ENCODE results near the gene ARL5A.
"Not testable (repeated sequence)": the region's sequence is repeated elsewhere in the genome, so short reads cannot be mapped to it uniquely, and the experiment has no call there.

ARL5A gene

GRCh38 chr2:151828143-151828889, at the start of gene ARL5A:
ARL5A (minus strand) TSS chr2:151828421; CDS start chr2:151828176, 245 bp downstream.
- Histone ChIP-seq H3K4me1 (ENCODE audit: insufficient read depth, low read length) (peaks cover 28% of the 10 kb centered on the region), H3K27me3 (ENCODE audit: control insufficient read depth in 1 of 2, insufficient read depth in 2 of 2, low read length in 2 of 2) (no peaks in the 10 kb centered on the region), H3K9me3 (ENCODE audit: low read length) (no peaks in the 10 kb centered on the region), H3K36me3 (ENCODE audit: insufficient read depth, low read length) (no peaks in the 10 kb centered on the region), H3K27ac (ENCODE audit: low read depth, low read length) (peak within 1 kb of the TSS; percentile 79), H3K9ac (ENCODE audit: low read length) (peak within 1 kb of the TSS; percentile 86), H3K4me3 (ENCODE audit: low read depth in 1 of 2, low read length in 2 of 2) (peak within 1 kb of the TSS; percentile 87 to 97)

- H3K9ac ChIP-seq (ENCODE audit: low read length); H3K9me3 ChIP-seq (ENCODE audit: low read length); H3K27me3 ChIP-seq (ENCODE audit: control insufficient read depth in 1 of 2, insufficient read depth in 2 of 2, low read length in 2 of 2); H3K27ac ChIP-seq (ENCODE audit: low read depth, low read length); H3K4me1 ChIP-seq (ENCODE audit: insufficient read depth, low read length); H3K36me3 ChIP-seq (ENCODE audit: insufficient read depth, low read length); H3K4me3 ChIP-seq (ENCODE audit: low read depth in 1 of 2, low read length in 2 of 2): not testable (repeated sequence)
Measured at GRCh38 chr2:151875631-151876030, 47.4 kb upstream of the ARL5A start.

GRCh38 chr2:151872463-151872862, 44.2 kb upstream of the ARL5A start:
- no peak overlapping the region for H3K27ac ChIP-seq (ENCODE audit: low read depth, low read length)
- H3K9ac ChIP-seq (ENCODE audit: low read length) = no peak overlapping the region
- H3K36me3 ChIP-seq (ENCODE audit: insufficient read depth, low read length) = no peaks in the 10 kb centered on the region
- no peaks in the 10 kb centered on the region for H3K27me3 ChIP-seq (ENCODE audit: control insufficient read depth in 1 of 2, insufficient read depth in 2 of 2, low read length in 2 of 2)
- no peaks in the 10 kb centered on the region for H3K4me1 ChIP-seq (ENCODE audit: insufficient read depth, low read length)
- H3K9me3 ChIP-seq (ENCODE audit: low read length) = no peaks in the 10 kb centered on the region
- no peak overlapping the region for H3K4me3 ChIP-seq (ENCODE audit: low read depth in 1 of 2, low read length in 2 of 2)

- Histone ChIP-seq H3K4me3 (ENCODE audit: low read depth in 1 of 2, low read length in 2 of 2) (no peak overlapping the region), H3K36me3 (ENCODE audit: insufficient read depth, low read length) (no peaks in the 10 kb centered on the region), H3K27ac (ENCODE audit: low read depth, low read length) (no peak overlapping the region), H3K27me3 (ENCODE audit: control insufficient read depth in 1 of 2, insufficient read depth in 2 of 2, low read length in 2 of 2) (no peaks in the 10 kb centered on the region), H3K4me1 (ENCODE audit: insufficient read depth, low read length) (no peaks in the 10 kb centered on the region), H3K9me3 (ENCODE audit: low read length) (no peaks in the 10 kb centered on the region), H3K9ac (ENCODE audit: low read length) (no peak overlapping the region)
Measured at GRCh38 chr2:151869291-151869690, 41.1 kb upstream of the ARL5A start.

- peaks cover 12% of the 10 kb centered on the region for H3K4me1 ChIP-seq (ENCODE audit: insufficient read depth, low read length)
- H3K4me3 ChIP-seq (ENCODE audit: low read depth in 1 of 2, low read length in 2 of 2) = no peak overlapping the region
- H3K9me3 ChIP-seq (ENCODE audit: low read length) = no peaks in the 10 kb centered on the region
- no peaks in the 10 kb centered on the region for H3K27me3 ChIP-seq (ENCODE audit: control insufficient read depth in 1 of 2, insufficient read depth in 2 of 2, low read length in 2 of 2)
- H3K36me3 ChIP-seq (ENCODE audit: insufficient read depth, low read length) = no peaks in the 10 kb centered on the region
- no peak overlapping the region for H3K9ac ChIP-seq (ENCODE audit: low read length)
- H3K27ac ChIP-seq (ENCODE audit: low read depth, low read length) = no peak overlapping the region
Measured at GRCh38 chr2:151862700-151863099, 34.5 kb upstream of the ARL5A start.

- no peak overlapping the region for H3K4me3 ChIP-seq (ENCODE audit: low read depth in 1 of 2, low read length in 2 of 2)
- H3K27ac ChIP-seq (ENCODE audit: low read depth, low read length) = no peak overlapping the region
- H3K4me1 ChIP-seq (ENCODE audit: insufficient read depth, low read length) = peaks cover 12% of the 10 kb centered on the region
- H3K9me3 ChIP-seq (ENCODE audit: low read length) = no peaks in the 10 kb centered on the region
- no peaks in the 10 kb centered on the region for H3K36me3 ChIP-seq (ENCODE audit: insufficient read depth, low read length)
- no peaks in the 10 kb centered on the region for H3K27me3 ChIP-seq (ENCODE audit: control insufficient read depth in 1 of 2, insufficient read depth in 2 of 2, low read length in 2 of 2)
- no peak overlapping the region for H3K9ac ChIP-seq (ENCODE audit: low read length)
Measured at GRCh38 chr2:151861174-151861573, 33.0 kb upstream of the ARL5A start.

- Histone ChIP-seq H3K4me1 (ENCODE audit: insufficient read depth, low read length) (peaks cover 12% of the 10 kb centered on the region), H3K27me3 (ENCODE audit: control insufficient read depth in 1 of 2, insufficient read depth in 2 of 2, low read length in 2 of 2) (no peaks in the 10 kb centered on the region), H3K27ac (ENCODE audit: low read depth, low read length) (no peak overlapping the region), H3K36me3 (ENCODE audit: insufficient read depth, low read length) (no peaks in the 10 kb centered on the region), H3K9ac (ENCODE audit: low read length) (no peak overlapping the region), H3K9me3 (ENCODE audit: low read length) (no peaks in the 10 kb centered on the region), H3K4me3 (ENCODE audit: low read depth in 1 of 2, low read length in 2 of 2) (no peak overlapping the region)
Measured at GRCh38 chr2:151860613-151861146, 32.5 kb upstream of the ARL5A start.

GRCh38 chr2:151860210-151860609, 32.0 kb upstream of the ARL5A start:
- Histone ChIP-seq H3K9ac (ENCODE audit: low read length) (no peak overlapping the region), H3K27me3 (ENCODE audit: control insufficient read depth in 1 of 2, insufficient read depth in 2 of 2, low read length in 2 of 2) (no peaks in the 10 kb centered on the region), H3K9me3 (ENCODE audit: low read length) (no peaks in the 10 kb centered on the region), H3K36me3 (ENCODE audit: insufficient read depth, low read length) (no peaks in the 10 kb centered on the region), H3K4me3 (ENCODE audit: low read depth in 1 of 2, low read length in 2 of 2) (no peak overlapping the region), H3K4me1 (ENCODE audit: insufficient read depth, low read length) (peaks cover 12% of the 10 kb centered on the region), H3K27ac (ENCODE audit: low read depth, low read length) (no peak overlapping the region)

GRCh38 chr2:151857650-151858049, 29.4 kb upstream of the ARL5A start:
- Histone ChIP-seq H3K27ac (ENCODE audit: low read depth, low read length) (no peak overlapping the region), H3K4me3 (ENCODE audit: low read depth in 1 of 2, low read length in 2 of 2) (no peak overlapping the region), H3K4me1 (ENCODE audit: insufficient read depth, low read length) (peaks cover 12% of the 10 kb centered on the region), H3K9me3 (ENCODE audit: low read length) (no peaks in the 10 kb centered on the region), H3K27me3 (ENCODE audit: control insufficient read depth in 1 of 2, insufficient read depth in 2 of 2, low read length in 2 of 2) (no peaks in the 10 kb centered on the region), H3K36me3 (ENCODE audit: insufficient read depth, low read length) (no peaks in the 10 kb centered on the region), H3K9ac (ENCODE audit: low read length) (no peak overlapping the region)

GRCh38 chr2:151855111-151855510, 26.9 kb upstream of the ARL5A start:
- no peak overlapping the region for H3K27ac ChIP-seq (ENCODE audit: low read depth, low read length)
- H3K27me3 ChIP-seq (ENCODE audit: control insufficient read depth in 1 of 2, insufficient read depth in 2 of 2, low read length in 2 of 2) = no peaks in the 10 kb centered on the region
- no peak overlapping the region for H3K9ac ChIP-seq (ENCODE audit: low read length)
- no peaks in the 10 kb centered on the region for H3K9me3 ChIP-seq (ENCODE audit: low read length)
- no peaks in the 10 kb centered on the region for H3K4me1 ChIP-seq (ENCODE audit: insufficient read depth, low read length)
- no peak overlapping the region for H3K4me3 ChIP-seq (ENCODE audit: low read depth in 1 of 2, low read length in 2 of 2)
- H3K36me3 ChIP-seq (ENCODE audit: insufficient read depth, low read length) = no peaks in the 10 kb centered on the region

- H3K36me3 ChIP-seq (ENCODE audit: insufficient read depth, low read length) = no peaks in the 10 kb centered on the region
- no peak overlapping the region for H3K4me3 ChIP-seq (ENCODE audit: low read depth in 1 of 2, low read length in 2 of 2)
- no peaks in the 10 kb centered on the region for H3K27me3 ChIP-seq (ENCODE audit: control insufficient read depth in 1 of 2, insufficient read depth in 2 of 2, low read length in 2 of 2)
- no peak overlapping the region for H3K9ac ChIP-seq (ENCODE audit: low read length)
- H3K4me1 ChIP-seq (ENCODE audit: insufficient read depth, low read length) = no peaks in the 10 kb centered on the region
- no peak overlapping the region for H3K27ac ChIP-seq (ENCODE audit: low read depth, low read length)
- H3K9me3 ChIP-seq (ENCODE audit: low read length) = no peaks in the 10 kb centered on the region
Measured at GRCh38 chr2:151853070-151853758, 25.0 kb upstream of the ARL5A start.
